Caco-2 (cell line): ENCODE measurements around the gene CCDC148. TPM values are rescaled to one million over a fixed set of nuclear protein-coding genes. Genes with fewer than 3 reads are reported as not detected.

ENCODE experiments used
- BruUV-seq: library from RNA; stranded (reverse); fragments of 400-500 nt; replicated peaks from 2 replicates; lab custom pipeline; 2021; lab: Mats Ljungman, UMichigan
- CTCF ChIA-PET: fragments of 300-600 bp; sonication (Branson Sonifier 250); formaldehyde crosslinking; loops from one replicate; lab custom pipeline; 2022; ENCODE audit warnings: antibody characterized with exemption; lab: Charles Lee
- POLR2A ChIA-PET: fragments of 300-600 bp; sonication (Branson Sonifier 250); formaldehyde crosslinking; loops from one replicate; lab custom pipeline; 2022; ENCODE audit warnings: antibody characterized with exemption; lab: Charles Lee
- DNase-seq, 2 experiments: peaks; one replicate each; pipeline versions ENCODE4 v3.0.0 to v3.0.0-alpha.2; 2020 to 2022
- H3K27me3 ChIP-seq: replicated peaks from 2 replicates; pipeline ENCODE4 v1.6.0; 2011; ENCODE audit warnings: low read length; ENCODE audit not compliant: control insufficient read depth, insufficient read depth
- H3K36me3 ChIP-seq: 2 replicates; pipeline ENCODE4 v1.5.1; 2011; ENCODE audit warnings: low read length; ENCODE audit not compliant: control insufficient read depth, insufficient read depth
- H3K4me1 ChIP-seq: fragments of 250-450 bp; sonication (Bioruptor Pico); 2 replicates; pipeline ENCODE4 v1.5.1; 2020; ENCODE audit warnings: mild to moderate bottlenecking
- H3K4me3 ChIP-seq: 2 replicates; pipeline ENCODE4 v1.5.1; 2011; ENCODE audit warnings: low read depth, mild to moderate bottlenecking, control low read depth, low read length
- H3K9me3 ChIP-seq: fragments of 250-450 bp; sonication (Bioruptor Pico); 2 replicates; pipeline ENCODE4 v1.5.1; 2020; ENCODE audit warnings: mild to moderate bottlenecking, moderate library complexity
- H3K27ac Mint-ChIP-seq: one replicate; pipeline ENCODE4 v1.8.0; 2022; ENCODE audit warnings: mixed read lengths; ENCODE audit not compliant: unreplicated experiment
- H3K27me3 Mint-ChIP-seq: one replicate; pipeline ENCODE4 v1.8.0; 2022; ENCODE audit warnings: mixed read lengths; ENCODE audit not compliant: insufficient read depth, unreplicated experiment
- H3K36me3 Mint-ChIP-seq: one replicate; pipeline ENCODE4 v1.8.0; 2022; ENCODE audit warnings: mild to moderate bottlenecking, mixed read lengths; ENCODE audit not compliant: insufficient read depth, unreplicated experiment
- H3K4me1 Mint-ChIP-seq: one replicate; pipeline ENCODE4 v1.8.0; 2022; ENCODE audit warnings: low read depth, mixed read lengths; ENCODE audit not compliant: unreplicated experiment
- H3K4me3 Mint-ChIP-seq: one replicate; pipeline ENCODE4 v1.8.0; 2022; ENCODE audit warnings: mild to moderate bottlenecking, moderate library complexity, mixed read lengths; ENCODE audit not compliant: unreplicated experiment
- H3K9me3 Mint-ChIP-seq: one replicate; pipeline ENCODE4 v1.8.0; 2022; ENCODE audit warnings: mixed read lengths; ENCODE audit not compliant: unreplicated experiment
- intact Hi-C: fragments of 100-400 bp; cut with micrococcal nuclease; formaldehyde crosslinking; loops from one replicate; pipeline ENCODE4 v1.10.0; 2022; ENCODE audit not compliant: unreplicated experiment
- total RNA-seq: library from RNA; stranded (reverse); gene quantifications from 2 replicates; pipeline ENCODE4 v1.2.3, GENCODE V29; 2022
- TF ChIP-seq, protein P1 (sequence below), 2 experiments: fragments of 200-600 bp in 1 of 2; IDR thresholded peaks; 1 replicate in 1 of 2; 2 replicates in 1 of 2; pipeline versions ENCODE4 v1.5.1 to v1.8.0; 2011 to 2022; ENCODE audit warnings: antibody characterized with exemption in 1 of 2, control low read depth in 1 of 2, inconsistent platforms in 1 of 2, low read depth in 1 of 2, low read length in 1 of 2, mild to moderate bottlenecking in 1 of 2, moderate library complexity in 1 of 2; ENCODE audit not compliant: insufficient read depth in 1 of 2, severe bottlenecking in 1 of 2, unreplicated experiment in 1 of 2

The CCDC148 gene
- total RNA-seq, 1 experiment from 2014 or later = 6.3 TPM

DNA sequence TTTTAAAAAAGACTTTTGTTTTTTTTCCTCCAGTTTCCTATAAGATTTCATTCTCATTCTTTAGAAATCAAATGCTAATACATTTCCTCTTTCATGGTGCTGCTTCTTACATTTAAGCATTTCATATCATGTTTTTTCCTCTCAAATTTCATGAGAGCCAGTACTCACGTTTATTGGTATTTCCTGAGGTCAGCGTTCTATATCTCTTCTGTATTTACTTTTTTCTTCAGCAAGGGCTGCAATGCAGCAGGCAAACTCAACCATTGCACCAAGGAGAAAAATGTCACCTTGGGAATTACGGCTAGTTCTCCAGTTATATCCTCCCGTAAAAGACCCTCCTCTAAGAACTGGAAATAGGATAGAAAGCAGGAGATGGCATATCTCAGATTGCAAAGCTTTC lies 322.5 kb downstream of the CCDC148 start:
- BruUV-seq = no TSS peak
- TF ChIP-seq, protein P1, sequence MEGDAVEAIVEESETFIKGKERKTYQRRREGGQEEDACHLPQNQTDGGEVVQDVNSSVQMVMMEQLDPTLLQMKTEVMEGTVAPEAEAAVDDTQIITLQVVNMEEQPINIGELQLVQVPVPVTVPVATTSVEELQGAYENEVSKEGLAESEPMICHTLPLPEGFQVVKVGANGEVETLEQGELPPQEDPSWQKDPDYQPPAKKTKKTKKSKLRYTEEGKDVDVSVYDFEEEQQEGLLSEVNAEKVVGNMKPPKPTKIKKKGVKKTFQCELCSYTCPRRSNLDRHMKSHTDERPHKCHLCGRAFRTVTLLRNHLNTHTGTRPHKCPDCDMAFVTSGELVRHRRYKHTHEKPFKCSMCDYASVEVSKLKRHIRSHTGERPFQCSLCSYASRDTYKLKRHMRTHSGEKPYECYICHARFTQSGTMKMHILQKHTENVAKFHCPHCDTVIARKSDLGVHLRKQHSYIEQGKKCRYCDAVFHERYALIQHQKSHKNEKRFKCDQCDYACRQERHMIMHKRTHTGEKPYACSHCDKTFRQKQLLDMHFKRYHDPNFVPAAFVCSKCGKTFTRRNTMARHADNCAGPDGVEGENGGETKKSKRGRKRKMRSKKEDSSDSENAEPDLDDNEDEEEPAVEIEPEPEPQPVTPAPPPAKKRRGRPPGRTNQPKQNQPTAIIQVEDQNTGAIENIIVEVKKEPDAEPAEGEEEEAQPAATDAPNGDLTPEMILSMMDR (IDR thresholded peaks at IDR 0.05; ENCODE audit: insufficient read depth in 1 of 2, low read depth in 1 of 2, low read length in 1 of 2, severe bottlenecking in 1 of 2, unreplicated experiment in 1 of 2) = no peak
- Mint-ChIP-seq H3K36me3 (no peaks in the 10 kb centered on the region), H3K27me3 (no peaks in the 10 kb centered on the region), H3K9me3 (peaks cover 17% of the 10 kb centered on the region), H3K27ac (no peak overlapping the region), H3K4me1 (peaks cover 16% of the 10 kb centered on the region), H3K4me3 (no peak overlapping the region)
- no peaks in the 10 kb centered on the region for H3K27me3 ChIP-seq
- POLR2A ChIA-PET = no interaction called here
- CTCF ChIA-PET = no interaction called here
- DNase-seq = no peak
- H3K9me3 ChIP-seq = peaks cover 11% of the 10 kb centered on the region; the same call in 1 of the 2 replicates
- H3K4me3 ChIP-seq = no peak overlapping the region
- H3K4me1 ChIP-seq = peaks cover 44% of the 10 kb centered on the region
- H3K36me3 ChIP-seq = no peaks in the 10 kb centered on the region
- intact Hi-C loops = no loop called here

DNA sequence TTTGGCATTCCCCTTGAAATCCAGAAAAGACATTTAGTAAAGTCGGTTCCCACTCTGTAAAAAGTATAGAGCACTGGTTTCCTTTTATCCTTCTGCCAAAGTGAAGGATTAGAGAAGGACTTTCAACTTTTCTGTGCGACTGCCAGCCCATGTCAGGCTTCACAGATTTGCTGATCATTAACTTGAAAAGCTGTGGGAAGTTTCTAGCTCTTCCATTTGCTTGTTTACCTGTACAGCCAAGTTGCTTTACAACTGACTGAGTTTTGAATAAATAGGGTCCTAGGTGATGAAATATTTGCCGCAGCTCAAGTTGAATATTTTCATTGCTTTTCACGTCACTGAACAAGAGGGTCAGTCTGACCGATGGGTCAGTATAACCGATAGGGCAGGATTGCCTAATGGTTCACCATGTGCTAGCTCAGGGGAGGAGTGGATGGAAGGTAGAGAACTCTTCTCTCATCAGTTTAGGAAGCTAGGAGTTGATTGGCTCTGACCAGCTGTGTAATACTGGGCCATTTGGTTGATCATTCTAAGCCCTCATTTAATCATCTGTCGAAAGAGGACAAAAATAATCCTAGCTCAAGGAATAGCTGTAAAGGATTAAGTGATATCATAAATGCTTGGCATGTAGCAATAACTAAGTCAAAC lies 324.5 kb downstream of the CCDC148 start:
- Mint-ChIP-seq H3K4me3 (peak overlapping the region; percentile 39), H3K4me1 (peaks cover 32% of the 10 kb centered on the region), H3K27ac (peak overlapping the region; percentile 85), H3K36me3 (no peaks in the 10 kb centered on the region), H3K9me3 (peaks cover 17% of the 10 kb centered on the region), H3K27me3 (no peaks in the 10 kb centered on the region)
- Histone ChIP-seq H3K9me3 (peaks cover 11% of the 10 kb centered on the region; the same call in 1 of the 2 replicates), H3K4me1 (peaks cover 65% of the 10 kb centered on the region), H3K4me3 (no peak overlapping the region), H3K27me3 (no peaks in the 10 kb centered on the region), H3K36me3 (no peaks in the 10 kb centered on the region)
- peak; percentile 31 to 63 for DNase-seq
- ChIA-PET POLR2A (no interaction called here), CTCF (interaction anchor here (0.9 kb wide), 1 partner anchor 12 kb away, joined by 4 read pairs; no protein-coding TSS in a partner anchor)
- BruUV-seq = no TSS peak
- TF ChIP-seq, protein P1 (IDR thresholded peaks at IDR 0.05; ENCODE audit: insufficient read depth in 1 of 2, low read depth in 1 of 2, low read length in 1 of 2, severe bottlenecking in 1 of 2, unreplicated experiment in 1 of 2) = no peak
- intact Hi-C loops = loop anchor here (1.0 kb wide), 3 partner anchors 11 to 100 kb away; no protein-coding TSS in a partner anchor

DNA sequence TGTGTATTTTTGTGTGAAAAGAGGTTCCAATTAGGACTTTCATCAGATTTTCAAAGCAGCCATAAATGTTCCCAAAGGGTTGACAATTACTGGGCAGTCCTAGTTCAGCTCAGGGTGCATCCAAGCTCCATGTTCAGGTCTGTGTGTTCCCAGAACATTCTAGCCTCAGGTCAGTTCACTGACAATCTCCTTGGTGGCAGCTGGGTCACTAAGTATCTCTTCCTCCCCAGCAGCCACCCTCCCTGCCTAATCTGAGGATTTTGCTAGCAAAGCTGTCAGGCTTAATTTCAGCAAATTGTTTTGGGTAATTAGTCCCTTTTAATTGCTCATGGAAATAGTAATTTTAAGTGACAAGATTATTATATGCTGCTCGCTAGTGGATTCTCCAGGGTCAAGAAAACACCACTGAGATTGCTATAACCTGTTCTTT lies 325.1 kb downstream of the CCDC148 start:
- Mint-ChIP-seq H3K4me3 (peak overlapping the region; percentile 57), H3K36me3 (no peaks in the 10 kb centered on the region), H3K9me3 (peaks cover 17% of the 10 kb centered on the region), H3K27me3 (no peaks in the 10 kb centered on the region), H3K27ac (peak overlapping the region; percentile 85), H3K4me1 (peaks cover 37% of the 10 kb centered on the region)
- no peaks in the 10 kb centered on the region for H3K27me3 ChIP-seq
- DNase-seq = no peak
- H3K9me3 ChIP-seq = peaks cover 11% of the 10 kb centered on the region; the same call in 1 of the 2 replicates
- intact Hi-C loops = loop anchor here (1.0 kb wide), 3 partner anchors 12 to 101 kb away; no protein-coding TSS in a partner anchor
- ChIA-PET CTCF (interaction anchor here (0.6 kb wide), 1 partner anchor 129 kb away, joined by 3 read pairs; no protein-coding TSS in a partner anchor), POLR2A (no interaction called here)
- BruUV-seq = TSS peak; percentile 86
- H3K36me3 ChIP-seq = no peaks in the 10 kb centered on the region
- H3K4me1 ChIP-seq = peaks cover 70% of the 10 kb centered on the region
- TF ChIP-seq, protein P1 (IDR thresholded peaks at IDR 0.05; ENCODE audit: insufficient read depth in 1 of 2, low read depth in 1 of 2, low read length in 1 of 2, severe bottlenecking in 1 of 2, unreplicated experiment in 1 of 2) = no peak
- H3K4me3 ChIP-seq = no peak overlapping the region
